Activated B cell treated with CpG ODN at 0.5 μM for 24 hours (primary cell): ENCODE results near the gene DLG1. TPM values are rescaled to one million over a fixed set of nuclear protein-coding genes. Genes with fewer than 3 reads are reported as not detected.

Source experiments
- ATAC-seq: fragments of 200-7000 bp; cut with Tn5 transposase; one replicate; pipeline ENCODE4 v1.10.0; 2021; ENCODE audit warnings: low read depth, mild to moderate bottlenecking, moderate library complexity
- CTCF ChIA-PET: fragments of 350-600 bp; sonication (Branson Sonifier 250); formaldehyde crosslinking; loops from one replicate; lab custom pipeline; 2021; ENCODE audit warnings: antibody characterized with exemption; lab: Charles Lee
- POLR2A ChIA-PET: fragments of 350-600 bp; sonication (Branson Sonifier 250); formaldehyde crosslinking; loops from one replicate; lab custom pipeline; 2021; ENCODE audit warnings: antibody characterized with exemption; lab: Charles Lee
- DNase-seq: peaks from one replicate; pipeline ENCODE4 v3.0.0; 2022
- H3K27ac Mint-ChIP-seq: one replicate; pipeline ENCODE4 v1.8.0; 2020; ENCODE audit warnings: mixed read lengths
- H3K27me3 Mint-ChIP-seq: one replicate; pipeline ENCODE4 v1.8.0; 2021; ENCODE audit warnings: mixed read lengths
- H3K36me3 Mint-ChIP-seq: one replicate; pipeline ENCODE4 v1.8.0; 2021; ENCODE audit warnings: low read depth, mixed read lengths
- H3K4me1 Mint-ChIP-seq: one replicate; pipeline ENCODE4 v1.8.0; 2021; ENCODE audit warnings: mixed read lengths
- H3K4me3 Mint-ChIP-seq: one replicate; pipeline ENCODE4 v1.8.0; 2020; ENCODE audit warnings: mild to moderate bottlenecking, mixed read lengths
- H3K9me3 Mint-ChIP-seq: one replicate; pipeline ENCODE4 v1.8.0; 2020; ENCODE audit warnings: mixed read lengths
- CTCF ChIP-seq: fragments of 200-600 bp; IDR thresholded peaks from one replicate; pipeline ENCODE4 v1.8.0; 2022; ENCODE audit warnings: antibody characterized with exemption, mild to moderate bottlenecking
- intact Hi-C: fragments of 100-400 bp; cut with micrococcal nuclease; formaldehyde crosslinking; loops from one replicate; pipeline ENCODE4 v1.15.1; 2024
- total RNA-seq: library from RNA; stranded (reverse); gene quantifications from 2 replicates; pipeline ENCODE4 v1.2.3, GENCODE V29; 2022

The DLG1 gene
- total RNA-seq = 82.6 and 102 TPM in 2 replicates

GRCh38 chr3:197298341-197298944 lies at the start of gene DLG1:
TSS of gene DLG1 (minus strand) at chr3:197298612. CDS start at chr3:197297204, 1,408 bp downstream.
- intact Hi-C loops = loop anchor here (2.0 kb wide), 2 partner anchors 158 to 256 kb away; partner anchors contain the start of gene BDH1
- DNase-seq (no peak), ATAC-seq (peak; percentile 79)
- ChIA-PET CTCF (no interaction called here), POLR2A (interaction anchor here (0.6 to 1.5 kb wide), 8 partner anchors 7 to 558 kb away, joined by 3 to 7 read pairs (median 3); partner anchors contain the start of gene NCBP2)
- H3K9me3 Mint-ChIP-seq = no peaks in the 10 kb centered on the region
- no peak for TF ChIP-seq CTCF
- H3K4me1 Mint-ChIP-seq = peaks cover 28% of the 10 kb centered on the region
- peaks cover 17% of the 10 kb centered on the region for H3K36me3 Mint-ChIP-seq
- H3K27ac Mint-ChIP-seq = peak within 1 kb of the TSS; percentile 91
- peak within 1 kb of the TSS; percentile 92 for H3K4me3 Mint-ChIP-seq
- H3K27me3 Mint-ChIP-seq = peaks cover 17% of the 10 kb centered on the region

GRCh38 chr3:197348014-197348413 lies 49.6 kb upstream of the DLG1 start:
- ChIA-PET CTCF (no interaction called here), POLR2A (no interaction called here)
- ATAC-seq (no peak), DNase-seq (no peak)
- TF ChIP-seq CTCF = no peak
- H3K27me3 Mint-ChIP-seq = peaks cover 12% of the 10 kb centered on the region
- no peaks in the 10 kb centered on the region for H3K9me3 Mint-ChIP-seq
- H3K27ac Mint-ChIP-seq = no peak overlapping the region
- H3K36me3 Mint-ChIP-seq = no peaks in the 10 kb centered on the region
- H3K4me3 Mint-ChIP-seq = no peak overlapping the region
- intact Hi-C loops = no loop called here
- H3K4me1 Mint-ChIP-seq = no peaks in the 10 kb centered on the region

GRCh38 chr3:197345390-197345789 lies 47.0 kb upstream of the DLG1 start:
- ChIA-PET POLR2A (no interaction called here), CTCF (interaction anchor here (0.8 kb wide), 1 partner anchor 122 kb away, joined by 4 read pairs; no protein-coding TSS in a partner anchor)
- no peak for ATAC-seq
- no peak for TF ChIP-seq CTCF
- Mint-ChIP-seq H3K36me3 (no peaks in the 10 kb centered on the region), H3K27me3 (peaks cover 12% of the 10 kb centered on the region), H3K9me3 (no peaks in the 10 kb centered on the region), H3K4me1 (no peaks in the 10 kb centered on the region), H3K27ac (no peak overlapping the region), H3K4me3 (no peak overlapping the region)
- no peak for DNase-seq
- intact Hi-C loops = no loop called here

GRCh38 chr3:197344582-197345318 lies 46.3 kb upstream of the DLG1 start:
- H3K36me3 Mint-ChIP-seq = no peaks in the 10 kb centered on the region
- H3K9me3 Mint-ChIP-seq = no peaks in the 10 kb centered on the region
- ChIA-PET POLR2A (no interaction called here), CTCF (no interaction called here)
- H3K4me3 Mint-ChIP-seq = no peak overlapping the region
- DNase-seq = no peak
- no peak for TF ChIP-seq CTCF
- H3K27ac Mint-ChIP-seq = no peak overlapping the region
- no peak for ATAC-seq
- no peaks in the 10 kb centered on the region for H3K4me1 Mint-ChIP-seq
- peaks cover 12% of the 10 kb centered on the region for H3K27me3 Mint-ChIP-seq
- intact Hi-C loops = no loop called here

GRCh38 chr3:197343656-197344408 lies 45.4 kb upstream of the DLG1 start:
- POLR2A ChIA-PET = no interaction called here
- Mint-ChIP-seq H3K4me1 (no peaks in the 10 kb centered on the region), H3K27me3 (peaks cover 6% of the 10 kb centered on the region), H3K9me3 (no peaks in the 10 kb centered on the region), H3K36me3 (no peaks in the 10 kb centered on the region), H3K27ac (no peak overlapping the region), H3K4me3 (no peak overlapping the region)
- DNase-seq (no peak), ATAC-seq (no peak)
- CTCF ChIA-PET = no interaction called here
- TF ChIP-seq CTCF = no peak
- intact Hi-C loops = no loop called here
